Activated CD8-positive, alpha-beta T cell treated with anti-CD3 and anti-CD28 coated beads for 36 hours (primary cell): Measurements from ENCODE around the gene DCANP1. TPM values are rescaled to one million over a fixed set of nuclear protein-coding genes. Genes with fewer than 3 reads are reported as not detected.

Source experiments
- ATAC-seq: fragments of 200-7000 bp; cut with Tn5 transposase; one replicate; pipeline ENCODE4 v1.10.0; 2021; ENCODE audit warnings: mild to moderate bottlenecking, moderate library complexity
- CTCF ChIA-PET: fragments of 350-600 bp; sonication (Branson Sonifier 250); formaldehyde crosslinking; loops from one replicate; lab custom pipeline; 2021; ENCODE audit warnings: antibody characterized with exemption; lab: Charles Lee
- POLR2A ChIA-PET: fragments of 350-600 bp; sonication (Branson Sonifier 250); formaldehyde crosslinking; loops from one replicate; lab custom pipeline; 2021; ENCODE audit warnings: antibody characterized with exemption; lab: Charles Lee
- DNase-seq: peaks from one replicate; pipeline ENCODE4 v3.0.0-alpha.2; 2020
- H3K27ac Mint-ChIP-seq: one replicate; pipeline ENCODE4 v1.8.0; 2021; ENCODE audit warnings: mild to moderate bottlenecking, mixed read lengths
- H3K27me3 Mint-ChIP-seq: one replicate; pipeline ENCODE4 v1.8.0; 2021; ENCODE audit warnings: mixed read lengths
- H3K36me3 Mint-ChIP-seq: one replicate; pipeline ENCODE4 v1.8.0; 2021; ENCODE audit warnings: low read depth, mixed read lengths
- H3K4me1 Mint-ChIP-seq: one replicate; pipeline ENCODE4 v1.8.0; 2021; ENCODE audit warnings: low read depth, mixed read lengths
- H3K4me3 Mint-ChIP-seq: one replicate; pipeline ENCODE4 v1.8.0; 2021; ENCODE audit warnings: mild to moderate bottlenecking, moderate library complexity, mixed read lengths
- H3K9me3 Mint-ChIP-seq: one replicate; pipeline ENCODE4 v1.8.0; 2021; ENCODE audit warnings: mixed read lengths
- CTCF ChIP-seq: fragments of 200-600 bp; IDR thresholded peaks from one replicate; pipeline ENCODE4 v1.8.0; 2022; ENCODE audit warnings: antibody characterized with exemption, mild to moderate bottlenecking
- intact Hi-C: fragments of 100-400 bp; cut with micrococcal nuclease; formaldehyde crosslinking; loops from one replicate; pipeline ENCODE4 v1.10.0; 2022
- total RNA-seq, 2 experiments: library from RNA; stranded (reverse); gene quantifications; one replicate each; pipeline ENCODE4 v1.2.3, GENCODE V29; 2021

Gene DCANP1
- total RNA-seq, 2 experiments from 2014 or later = not detected

GRCh38 chr5:135488727-135489465, 41.7 kb upstream of the DCANP1 start:
- intact Hi-C loops = no loop called here
- no peak for DNase-seq
- ATAC-seq = no peak
- no peak for TF ChIP-seq CTCF
- Mint-ChIP-seq H3K9me3 (no peaks in the 10 kb centered on the region), H3K27me3 (peaks cover 61% of the 10 kb centered on the region), H3K27ac (no peak overlapping the region), H3K4me1 (peaks cover 7% of the 10 kb centered on the region), H3K4me3 (no peak overlapping the region), H3K36me3 (no peaks in the 10 kb centered on the region)
- POLR2A ChIA-PET = no interaction called here
- CTCF ChIA-PET = interaction anchor here (1.9 to 3.2 kb wide), 3 partner anchors 23 to 77 kb away, joined by 6 to 21 read pairs (median 8); no protein-coding TSS in a partner anchor

DNA sequence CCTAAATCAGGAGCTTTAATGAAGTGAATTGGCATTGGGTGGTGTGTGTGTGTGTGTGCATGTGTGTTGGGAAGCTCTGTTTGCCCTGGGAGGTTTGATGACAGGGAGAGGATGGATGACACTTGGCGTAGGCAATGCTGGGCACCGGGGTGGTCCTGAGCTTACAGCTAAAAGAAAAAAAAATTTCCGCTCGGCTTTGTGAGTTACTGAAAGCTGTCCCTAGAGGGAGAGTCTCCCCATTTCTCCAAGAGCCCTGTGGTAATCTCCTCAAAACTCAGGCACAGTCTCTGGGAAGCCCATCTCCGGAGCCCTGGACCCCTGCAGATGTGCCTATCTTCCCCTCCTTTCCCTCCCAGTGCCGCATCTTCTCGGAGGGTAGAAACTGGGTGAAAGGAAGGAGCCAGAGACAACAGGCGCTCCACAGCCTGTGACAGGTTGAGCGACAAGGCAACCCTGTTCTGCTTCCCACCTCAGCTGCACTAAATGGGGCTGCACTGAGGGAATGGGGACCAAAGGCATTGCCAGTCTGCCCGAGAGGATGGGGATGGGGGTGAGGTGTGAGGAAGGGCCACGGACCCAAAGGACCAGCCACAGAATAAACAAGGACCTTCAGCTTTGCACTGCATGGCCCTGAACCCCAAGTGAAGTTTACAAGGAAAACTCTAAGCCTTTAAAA, 40.8 kb upstream of the DCANP1 start:
- POLR2A ChIA-PET = no interaction called here
- H3K9me3 Mint-ChIP-seq = no peaks in the 10 kb centered on the region
- peaks cover 7% of the 10 kb centered on the region for H3K4me1 Mint-ChIP-seq
- CTCF ChIA-PET = interaction anchor here (0.7 to 3.2 kb wide), 5 partner anchors 22 to 73 kb away, joined by 3 to 21 read pairs (median 7); no protein-coding TSS in a partner anchor
- H3K36me3 Mint-ChIP-seq = no peaks in the 10 kb centered on the region
- H3K4me3 Mint-ChIP-seq = no peak overlapping the region
- peaks cover 59% of the 10 kb centered on the region for H3K27me3 Mint-ChIP-seq
- TF ChIP-seq CTCF = no peak
- ATAC-seq (no peak), DNase-seq (no peak)
- intact Hi-C loops = no loop called here
- no peak overlapping the region for H3K27ac Mint-ChIP-seq

DNA sequence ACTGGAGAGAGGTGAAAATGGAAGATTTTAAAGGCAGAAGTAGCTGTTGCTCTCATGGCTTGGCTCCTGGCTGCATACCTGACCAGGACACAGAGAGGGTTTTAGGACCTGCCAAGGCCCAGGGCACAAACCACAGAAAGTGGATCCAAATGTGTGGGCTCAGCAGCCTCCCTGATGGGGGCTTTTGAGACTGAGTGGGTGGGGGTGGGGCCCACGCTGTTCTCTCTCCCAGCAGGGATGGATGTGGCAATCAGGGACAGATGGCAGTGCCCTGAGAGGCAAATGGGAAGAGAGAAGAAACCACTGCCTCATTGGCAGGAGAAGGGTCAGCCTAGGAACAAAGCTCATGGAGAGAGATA, 39.9 kb upstream of the DCANP1 start:
- no peaks in the 10 kb centered on the region for H3K9me3 Mint-ChIP-seq
- H3K4me3 Mint-ChIP-seq = no peak overlapping the region
- peaks cover 7% of the 10 kb centered on the region for H3K4me1 Mint-ChIP-seq
- no peak for DNase-seq
- ATAC-seq = no peak
- no peak overlapping the region for H3K27ac Mint-ChIP-seq
- H3K27me3 Mint-ChIP-seq = peaks cover 51% of the 10 kb centered on the region
- no peak for TF ChIP-seq CTCF
- ChIA-PET POLR2A (no interaction called here), CTCF (interaction anchor here (1.1 to 3.2 kb wide), 4 partner anchors 21 to 74 kb away, joined by 3 to 21 read pairs (median 8); no protein-coding TSS in a partner anchor)
- intact Hi-C loops = no loop called here
- no peaks in the 10 kb centered on the region for H3K36me3 Mint-ChIP-seq

DNA sequence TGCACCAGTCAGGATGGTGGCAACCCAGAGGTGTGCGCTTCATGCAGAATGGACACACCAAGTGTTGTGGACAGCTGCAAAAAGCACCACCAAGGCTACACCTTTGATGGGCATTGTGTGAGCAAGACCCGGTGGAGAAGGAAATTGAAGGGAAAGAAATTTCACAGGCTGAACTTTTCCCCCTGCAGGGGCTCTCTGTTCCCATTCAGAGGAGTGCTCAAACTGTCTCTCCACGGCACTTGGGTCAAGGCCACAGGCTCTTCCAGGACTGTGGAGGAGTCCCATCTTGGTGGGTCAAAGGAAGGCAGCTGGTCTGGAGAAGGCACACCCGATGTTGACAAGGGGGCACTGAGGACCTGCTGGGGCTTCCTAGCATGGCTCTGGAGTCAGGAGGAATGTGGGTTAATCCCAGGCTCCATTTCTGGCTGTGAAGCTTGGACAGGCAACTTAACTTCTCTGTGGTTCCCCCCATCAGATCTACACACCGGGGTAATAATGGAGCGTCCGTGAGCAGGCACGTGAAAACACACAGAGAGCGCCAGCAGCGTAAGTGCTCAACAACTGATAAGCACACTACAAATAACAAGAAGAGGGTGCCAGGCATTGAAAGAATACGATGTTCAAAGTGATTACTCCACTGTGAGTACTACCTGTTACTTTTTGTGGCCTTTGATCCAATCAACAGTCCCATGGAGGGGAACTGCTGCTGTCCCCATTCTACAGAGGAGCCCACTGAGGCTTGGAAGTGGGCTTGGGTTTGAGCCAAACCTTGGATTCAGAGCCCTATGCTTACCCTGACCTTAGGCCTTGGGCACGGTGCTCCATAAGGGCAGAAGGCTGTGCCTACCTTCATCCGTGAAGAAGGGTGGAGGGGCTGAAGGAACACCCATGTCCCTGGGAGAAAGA, 39.2 kb upstream of the DCANP1 start:
- ATAC-seq = no peak
- Mint-ChIP-seq H3K27me3 (peaks cover 46% of the 10 kb centered on the region), H3K4me1 (peaks cover 7% of the 10 kb centered on the region), H3K4me3 (no peak overlapping the region), H3K27ac (no peak overlapping the region), H3K9me3 (no peaks in the 10 kb centered on the region), H3K36me3 (no peaks in the 10 kb centered on the region)
- ChIA-PET CTCF (interaction anchor here (3.2 kb wide), 1 partner anchor 20 kb away, joined by 21 read pairs; no protein-coding TSS in a partner anchor), POLR2A (no interaction called here)
- intact Hi-C loops = no loop called here
- TF ChIP-seq CTCF = no peak
- no peak for DNase-seq
